HG02885 (cell line): ENCODE measurements around the gene KANTR.
"Not testable (repeated sequence)": the region's sequence is repeated elsewhere in the genome, so short reads cannot be mapped to it uniquely, and the experiment has no call there.

Experiments used
- ATAC-seq: cut with Tn5 transposase; IDR thresholded peaks from one replicate; pipeline ENCODE4 v1.9.1; 2021; ENCODE audit warnings: mild to moderate bottlenecking; ENCODE audit not compliant: unreplicated experiment, poor library complexity

The KANTR gene

DNA sequence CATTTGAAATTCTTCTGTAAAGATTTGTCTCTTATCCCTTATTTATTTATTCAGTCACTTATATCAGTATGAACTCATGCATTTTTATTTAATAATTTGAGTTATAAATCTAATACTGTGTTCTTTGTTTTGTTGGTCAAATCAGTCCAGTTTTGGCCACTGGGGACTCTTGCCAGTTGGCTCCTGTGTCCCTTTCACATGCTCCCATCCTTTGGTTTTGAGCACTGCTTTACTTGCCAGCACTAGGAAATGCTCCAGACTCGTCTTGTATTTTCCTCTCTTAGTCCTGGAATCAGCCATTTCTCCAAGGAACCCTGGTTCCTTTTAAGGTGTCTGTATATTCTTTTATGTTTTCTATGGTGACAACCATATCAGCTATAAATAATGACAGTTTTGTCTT is 28.1 kb downstream of the KANTR start:
- no peak for ATAC-seq

- no peak for ATAC-seq
Measured at GRCh38 chrX:53125506-53125905, 31.6 kb downstream of the KANTR start.

DNA sequence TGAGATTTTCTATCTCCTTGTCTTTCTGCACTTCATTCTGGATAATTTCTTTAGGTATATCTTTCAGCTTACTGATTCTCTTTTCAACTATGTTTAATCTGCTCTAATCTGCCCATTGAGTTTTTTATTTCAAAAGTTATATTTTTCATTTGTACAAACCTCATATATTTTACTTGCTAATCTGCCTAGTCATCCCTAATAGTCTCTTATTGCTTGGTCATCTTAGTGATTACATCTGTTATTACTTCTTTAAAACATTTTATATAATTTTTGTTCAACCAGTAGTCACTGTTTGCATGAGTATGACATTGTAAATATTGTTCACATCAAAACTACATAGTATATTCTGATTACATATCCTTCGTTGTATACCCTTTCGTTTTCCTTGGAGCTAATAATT is 32.4 kb downstream of the KANTR start:
- no peak for ATAC-seq

DNA sequence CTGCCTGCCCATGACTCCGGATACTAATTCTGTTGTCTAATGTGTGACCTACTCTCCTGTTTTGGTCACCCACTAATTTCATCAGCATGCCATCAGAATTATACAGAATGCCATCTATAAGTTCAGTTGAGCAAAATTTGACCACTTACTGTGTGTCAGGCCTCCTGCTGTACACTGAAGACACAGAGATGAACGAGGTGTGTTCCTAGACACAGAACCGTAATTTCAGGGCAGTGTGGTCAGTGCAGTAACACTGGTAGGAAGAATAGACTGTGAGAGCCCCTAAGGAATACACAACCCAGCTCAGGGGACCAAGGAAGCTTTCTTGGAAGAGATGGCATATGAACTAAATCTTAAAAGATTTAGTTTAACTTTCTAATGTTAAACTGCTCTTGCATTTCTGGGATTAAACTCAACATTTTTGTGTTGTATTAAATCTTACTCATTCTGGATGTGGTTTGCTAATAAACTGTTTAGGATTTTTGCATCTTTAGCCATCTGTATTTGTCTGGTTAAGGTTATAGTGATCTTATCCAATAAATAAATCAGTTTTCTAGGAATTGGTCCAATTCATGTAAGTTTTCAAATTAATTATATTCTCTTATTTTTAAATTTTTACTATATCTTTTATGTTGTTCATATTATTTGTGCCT is 34.3 kb downstream of the KANTR start:
- no peak for ATAC-seq

DNA sequence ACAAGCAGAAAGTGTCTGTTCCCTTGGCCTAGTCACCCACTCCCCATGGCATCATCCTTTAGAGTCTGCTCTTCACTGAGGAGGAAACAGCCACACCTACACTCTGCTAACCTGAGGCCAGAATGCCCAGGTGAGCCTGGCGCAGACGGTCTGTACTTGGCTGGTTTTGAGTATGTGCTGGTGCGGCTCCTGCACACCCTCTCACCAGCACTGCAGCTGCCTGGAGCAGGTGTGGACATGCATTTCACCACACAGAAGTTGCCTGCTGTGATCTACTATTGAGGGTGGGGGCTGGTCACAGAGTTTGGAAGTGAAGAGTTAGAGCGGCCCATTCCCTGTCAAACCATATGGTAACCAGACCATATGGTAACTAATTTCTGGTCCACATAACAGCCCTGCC is 39.5 kb downstream of the KANTR start:
- no peak for ATAC-seq

DNA sequence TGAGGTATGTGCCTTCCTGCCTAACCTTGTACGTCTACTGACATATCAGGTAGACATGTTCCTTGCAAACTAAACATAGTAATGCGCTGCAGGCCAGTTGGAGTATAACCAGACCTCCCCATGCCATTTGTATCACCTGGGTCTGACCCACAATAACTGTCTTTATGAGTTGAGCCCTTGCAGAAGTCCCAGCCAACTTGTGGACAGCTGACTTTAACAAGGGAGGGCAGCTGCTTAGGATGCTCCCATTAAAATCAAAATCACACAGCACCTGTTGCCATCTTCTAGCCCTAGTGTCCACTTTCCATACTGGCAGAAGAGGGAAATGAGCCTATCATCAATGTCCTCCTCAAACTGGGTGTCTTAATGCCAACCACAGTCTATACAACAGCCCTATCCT is 41.6 kb downstream of the KANTR start:
- no peak for ATAC-seq

- no peak for ATAC-seq
Measured at GRCh38 chrX:53153581-53153980, 59.6 kb downstream of the KANTR start.

- no peak for ATAC-seq
Measured at GRCh38 chrX:53155512-53156206, 61.7 kb downstream of the KANTR start.

- no peak for ATAC-seq
Measured at GRCh38 chrX:53156207-53156596, 62.3 kb downstream of the KANTR start.

DNA sequence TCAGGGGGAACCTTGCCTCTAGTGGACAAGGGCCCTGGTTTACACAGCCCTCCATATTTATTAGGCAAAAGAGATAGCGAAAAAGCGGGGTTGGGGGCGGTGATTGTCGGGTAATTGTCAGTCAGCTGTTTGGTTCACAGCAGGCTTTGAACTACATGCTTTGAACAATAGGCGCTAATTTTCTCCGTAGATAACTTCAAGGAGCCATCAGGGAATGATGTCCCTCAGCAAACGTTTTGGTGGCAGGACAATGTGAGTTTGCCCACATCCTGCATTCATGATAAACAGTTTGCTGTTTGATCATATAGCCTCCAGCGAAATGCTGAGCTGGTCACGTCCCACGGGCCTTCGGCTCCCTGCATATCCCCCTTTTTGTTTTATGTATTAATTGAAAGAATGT is 65.2 kb downstream of the KANTR start:
- no peak for ATAC-seq

GRCh38 chrX:53160297-53160983 is 66.5 kb downstream of the KANTR start:
- no peak for ATAC-seq

DNA sequence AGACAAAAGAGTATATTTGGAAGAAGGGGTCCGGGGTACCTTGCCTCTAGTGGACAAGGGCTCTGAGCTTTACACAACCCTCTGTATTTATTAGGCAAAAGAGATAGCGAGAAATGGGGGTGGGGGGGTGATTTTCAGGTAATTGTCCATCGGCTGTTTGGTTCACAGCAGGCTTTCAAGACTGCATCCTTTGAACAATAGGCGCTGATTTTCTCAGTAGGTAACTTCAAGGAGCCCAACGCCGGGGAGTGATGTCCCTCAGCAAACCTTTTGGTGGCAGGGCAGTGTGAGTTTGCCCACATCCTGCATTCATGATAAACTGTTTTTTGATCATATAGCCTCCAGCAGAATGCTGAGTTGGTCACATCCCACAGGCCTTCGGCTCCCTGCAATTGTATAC is 69.5 kb downstream of the KANTR start:
- no peak for ATAC-seq

GRCh38 chrX:53164566-53164965 is 70.6 kb downstream of the KANTR start:
- not testable (repeated sequence) for ATAC-seq

DNA sequence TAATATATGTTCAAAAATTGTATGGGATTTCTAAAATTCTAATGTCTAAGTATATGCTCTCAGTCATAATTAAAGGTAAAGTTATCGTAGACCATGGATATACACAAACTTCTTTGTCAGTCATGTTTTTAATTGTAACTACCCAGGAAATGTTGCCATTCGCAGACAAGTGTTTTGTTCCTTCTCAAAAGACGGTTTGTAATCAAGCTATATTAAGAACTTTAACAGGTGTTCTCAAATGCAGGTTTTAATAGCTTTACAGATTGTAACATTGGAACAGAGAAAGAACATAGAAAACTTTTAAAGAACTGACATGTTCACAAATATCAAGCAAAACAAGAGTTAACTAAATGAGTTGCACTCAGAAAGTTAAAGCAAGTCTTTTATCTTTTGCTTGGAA is 72.2 kb downstream of the KANTR start:
- no peak for ATAC-seq

- ATAC-seq, result no peak
Measured at GRCh38 chrX:53171356-53171755, 77.4 kb downstream of the KANTR start.
